Measurements from ENCODE around the gene FSD2.

The FSD2 gene, protein sequence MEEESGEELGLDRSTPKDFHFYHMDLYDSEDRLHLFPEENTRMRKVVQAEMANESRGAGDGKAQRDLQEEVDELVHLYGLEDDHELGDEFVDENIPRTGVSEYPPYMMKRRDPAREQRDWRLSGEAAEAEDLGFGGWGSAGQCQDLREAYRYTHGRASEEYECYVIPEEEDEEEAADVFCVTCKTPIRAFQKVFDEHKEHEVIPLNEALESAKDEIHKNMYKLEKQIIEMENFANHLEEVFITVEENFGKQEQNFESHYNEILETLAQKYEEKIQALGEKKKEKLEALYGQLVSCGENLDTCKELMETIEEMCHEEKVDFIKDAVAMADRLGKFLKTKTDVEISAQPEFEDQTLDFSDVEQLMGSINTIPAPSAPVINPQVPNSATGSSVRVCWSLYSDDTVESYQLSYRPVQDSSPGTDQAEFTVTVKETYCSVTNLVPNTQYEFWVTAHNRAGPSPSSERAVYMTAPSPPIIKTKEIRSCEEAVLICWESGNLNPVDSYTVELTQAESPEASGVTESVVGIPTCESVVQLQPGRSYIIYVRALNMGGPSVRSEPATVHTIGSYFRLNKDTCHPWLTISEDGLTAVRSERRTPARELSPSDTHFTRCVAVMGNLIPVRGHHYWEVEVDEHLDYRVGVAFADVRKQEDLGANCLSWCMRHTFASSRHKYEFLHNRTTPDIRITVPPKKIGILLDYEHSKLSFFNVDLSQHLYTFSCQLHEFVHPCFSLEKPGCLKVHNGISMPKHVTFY

DNA sequence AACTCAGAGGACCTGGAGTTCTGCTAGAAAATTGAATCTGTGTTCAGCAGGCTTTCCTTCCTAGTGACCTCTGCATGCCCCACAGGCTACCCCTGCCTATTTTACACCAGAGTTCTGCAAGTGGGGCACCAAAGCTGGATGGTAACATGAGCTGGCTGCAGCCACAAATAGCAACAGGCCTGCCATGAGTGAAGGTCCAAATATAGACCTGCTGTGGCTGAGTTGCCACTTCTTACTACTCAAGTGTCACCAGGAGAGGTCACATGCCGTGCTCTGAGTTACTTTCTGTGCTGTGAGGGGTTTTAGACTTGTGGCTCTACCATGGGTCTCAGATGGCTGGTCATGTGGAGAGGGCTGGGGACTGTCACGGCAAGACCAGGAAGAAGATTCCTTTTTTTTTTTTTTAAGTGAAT lies at the start of gene FSD2:
FSD2 (minus strand) TSS at position 76 of the 413 bp plus-strand sequence. CDS start 18,679 bp downstream, outside the sequence.
- no peak for DNase-seq

DNA sequence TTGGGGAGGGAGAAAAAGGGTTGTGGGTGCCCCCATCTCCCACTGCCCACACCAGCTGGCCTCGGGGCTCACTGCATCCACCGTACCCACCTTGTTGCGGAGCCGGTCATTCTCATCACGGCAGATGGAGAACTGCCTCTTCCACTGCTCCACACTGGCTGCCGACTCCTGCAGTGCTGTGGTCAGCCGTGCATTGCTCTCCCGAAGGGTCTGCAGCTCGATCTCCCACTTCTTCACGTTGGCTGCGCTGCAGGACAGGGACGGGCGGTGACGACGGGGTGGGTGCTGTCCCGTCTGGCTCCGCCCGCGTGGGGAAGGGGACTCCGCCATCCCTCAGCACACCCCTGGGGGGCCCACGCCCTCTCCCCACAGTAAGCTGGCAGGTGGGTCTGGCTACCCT lies 48.7 kb upstream of the FSD2 start:
- DNase-seq: no peak

DNA sequence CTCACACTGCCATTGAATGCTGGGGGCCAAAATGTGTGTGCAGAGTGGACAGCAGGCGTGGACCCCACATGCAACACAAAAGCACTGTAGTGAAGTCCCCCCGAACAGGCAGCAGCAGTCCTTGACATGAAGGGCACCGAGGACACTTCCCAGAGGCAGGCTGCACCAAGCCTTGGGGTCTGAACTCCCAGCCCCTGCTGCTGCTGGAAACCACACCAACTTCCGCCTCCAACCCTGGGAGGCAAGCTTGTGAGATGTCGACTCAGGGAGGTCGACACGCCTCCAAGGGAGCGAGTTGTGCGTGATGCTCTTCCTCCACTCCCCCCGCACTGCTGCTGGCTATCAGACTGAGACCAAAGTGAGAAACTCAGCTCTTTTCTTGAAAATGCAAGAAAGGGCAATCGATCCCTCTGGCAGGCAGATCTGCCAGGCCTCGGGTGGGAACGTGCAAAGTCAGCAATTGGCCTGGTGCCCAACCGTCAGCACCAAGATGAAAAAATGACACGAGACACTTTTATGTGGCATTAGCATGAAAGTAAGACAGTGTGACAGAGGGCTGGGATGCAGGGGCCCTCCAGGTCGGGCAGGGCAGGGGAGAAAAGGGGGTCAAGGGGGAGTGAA lies 47.2 kb upstream of the FSD2 start:
- no peak for DNase-seq

DNA sequence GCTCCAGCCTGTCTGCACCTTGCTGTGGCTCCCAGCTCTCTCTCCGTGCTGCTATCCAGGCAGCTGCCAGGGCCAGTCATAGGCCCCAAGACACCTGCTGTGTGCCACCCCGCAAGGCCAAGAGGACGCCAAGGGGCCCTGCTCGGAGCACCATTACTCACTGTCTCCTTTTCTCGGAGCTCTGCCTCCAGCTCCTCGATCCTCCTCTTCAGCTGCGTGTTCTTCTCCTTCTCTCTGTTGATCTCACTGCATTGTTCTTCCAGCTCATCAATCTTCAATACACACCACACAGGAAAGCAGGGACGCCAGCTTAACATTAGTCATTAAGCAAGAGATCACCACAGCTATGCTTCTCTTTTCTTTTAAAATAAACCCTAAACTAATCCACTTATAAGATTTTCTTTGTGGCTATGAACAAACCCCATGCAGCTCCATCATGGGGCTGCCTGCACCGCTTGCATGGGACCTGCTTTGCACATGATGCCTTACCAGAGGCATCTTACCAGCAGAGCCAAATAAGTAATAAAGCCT lies 46.2 kb upstream of the FSD2 start:
- DNase-seq: no peak

DNA sequence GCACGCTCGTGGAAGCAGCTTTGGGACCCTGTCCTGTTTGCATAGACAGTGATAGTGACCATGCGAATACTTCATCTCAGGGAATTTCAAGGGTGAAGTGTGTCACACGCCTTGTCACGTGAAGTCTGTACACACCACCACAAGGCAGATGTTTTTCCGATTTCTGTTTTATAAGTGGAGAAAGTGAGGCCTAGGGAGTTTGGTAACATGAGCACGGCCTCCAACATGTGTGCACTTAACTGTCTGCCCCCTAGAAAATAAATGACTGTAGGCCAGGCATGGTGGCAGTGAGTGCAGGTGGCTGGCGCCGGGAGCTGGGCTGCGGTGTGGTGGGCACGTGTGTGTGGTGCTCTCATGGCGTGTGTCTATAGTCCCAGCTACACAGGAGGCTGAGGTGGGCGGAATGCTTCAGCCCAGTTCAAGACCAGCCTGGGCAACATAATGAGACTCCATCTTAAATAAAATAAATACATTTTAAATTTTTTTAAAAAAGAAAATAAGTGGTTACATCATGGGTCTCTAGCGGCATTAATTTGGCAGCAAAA lies 45.5 kb upstream of the FSD2 start:
- DNase-seq: no peak

DNA sequence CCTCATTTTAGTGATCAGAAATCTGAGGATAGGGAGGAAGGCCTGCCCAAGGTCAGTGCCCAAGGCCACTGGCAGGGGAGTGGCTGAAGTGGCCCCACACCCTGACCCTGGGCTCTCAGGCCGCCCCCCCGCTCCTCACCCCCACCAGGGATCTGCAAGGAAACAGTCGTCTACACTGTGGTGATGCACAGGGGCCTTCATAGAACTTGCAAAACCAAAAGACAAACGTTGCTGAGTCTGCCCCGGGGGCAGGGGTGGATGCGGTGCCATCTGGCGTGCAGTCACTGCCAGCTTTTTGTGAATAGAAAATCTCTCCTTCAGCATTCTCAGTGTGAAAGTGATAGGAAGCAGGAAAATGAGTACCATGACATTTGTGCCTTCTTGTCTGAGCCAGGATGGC lies 44.9 kb upstream of the FSD2 start:
- DNase-seq: no peak

DNA sequence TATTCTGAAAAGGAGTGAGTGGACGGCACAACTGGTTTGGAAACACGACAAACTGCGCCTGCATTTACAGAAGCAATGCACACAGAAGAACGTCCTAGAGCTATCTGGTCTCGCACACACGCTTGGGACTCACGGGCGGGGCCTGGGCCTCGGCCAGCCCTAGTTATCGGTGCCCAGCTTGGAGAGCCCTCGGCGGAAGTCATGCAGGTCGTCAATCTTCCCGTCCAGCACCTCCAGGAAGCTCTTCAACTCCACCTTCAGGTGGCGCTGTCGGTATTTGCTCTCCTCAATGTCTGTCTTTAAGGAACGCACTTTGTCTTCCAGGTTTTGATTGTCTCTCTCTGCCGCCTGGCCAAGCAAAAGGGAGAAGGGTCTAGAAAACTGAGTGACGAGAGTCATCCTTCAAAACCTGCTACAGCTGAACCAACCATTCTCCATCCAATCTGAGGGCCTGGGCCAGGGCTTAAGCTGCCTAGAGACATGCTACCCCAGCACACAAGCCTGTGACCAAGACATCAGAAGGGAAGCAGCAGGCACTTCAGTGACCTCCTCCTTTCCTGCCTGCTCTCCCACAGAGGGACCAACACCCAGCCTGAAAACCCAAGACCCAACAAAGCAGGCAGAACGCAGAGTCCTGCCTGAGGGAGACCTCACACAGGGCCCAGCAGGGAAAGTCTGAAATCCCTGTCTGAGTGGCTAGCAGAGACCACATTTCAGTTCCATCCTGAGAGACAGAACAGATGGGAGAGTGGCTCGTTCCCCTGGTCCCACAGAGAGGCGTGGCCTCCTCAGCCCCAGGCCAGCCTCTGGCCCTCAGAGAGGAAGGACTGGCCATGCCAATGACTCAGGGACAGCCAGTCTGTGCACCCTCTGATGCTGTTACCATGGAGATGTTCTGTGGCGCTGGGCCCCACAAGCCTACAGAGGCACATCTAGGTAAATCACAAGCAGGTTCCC lies 44.0 kb upstream of the FSD2 start:
- peak; percentile 48 for DNase-seq

DNA sequence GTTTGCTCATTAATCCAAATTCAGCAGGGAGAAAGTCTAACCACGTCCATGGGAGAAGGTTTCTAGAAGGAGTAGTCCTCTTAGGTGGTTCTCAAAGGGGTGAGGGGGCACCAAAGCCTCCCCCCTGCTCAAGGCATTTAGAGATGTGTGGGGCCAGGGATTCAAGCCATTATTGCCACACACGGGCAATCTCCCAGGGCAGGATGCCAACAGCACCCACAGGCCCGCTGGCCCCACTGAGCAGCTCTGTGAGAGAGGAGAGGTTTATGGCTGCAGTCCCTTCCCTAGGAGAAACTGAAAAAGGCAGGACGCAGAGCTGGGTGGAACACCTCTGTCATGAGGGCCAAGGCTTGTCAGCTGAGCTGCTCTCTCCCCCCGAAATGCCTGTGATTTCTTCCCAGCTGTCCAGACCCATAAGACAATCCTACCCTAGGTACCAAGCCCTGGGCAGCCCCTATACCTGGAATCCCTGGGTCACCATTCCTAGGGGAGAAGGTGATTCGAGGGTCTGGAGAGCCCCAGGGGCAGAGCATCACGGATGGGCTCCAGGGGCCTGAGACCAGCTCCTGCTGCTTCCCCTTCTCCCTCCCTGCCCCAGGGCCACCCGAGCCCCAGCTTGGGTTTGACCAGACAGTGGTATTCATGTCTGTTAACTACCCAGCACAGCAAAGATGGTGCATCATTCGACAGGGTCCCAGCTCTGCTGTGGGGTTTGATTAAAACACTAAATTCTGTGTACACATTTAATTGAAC lies 42.5 kb upstream of the FSD2 start:
- DNase-seq: no peak

DNA sequence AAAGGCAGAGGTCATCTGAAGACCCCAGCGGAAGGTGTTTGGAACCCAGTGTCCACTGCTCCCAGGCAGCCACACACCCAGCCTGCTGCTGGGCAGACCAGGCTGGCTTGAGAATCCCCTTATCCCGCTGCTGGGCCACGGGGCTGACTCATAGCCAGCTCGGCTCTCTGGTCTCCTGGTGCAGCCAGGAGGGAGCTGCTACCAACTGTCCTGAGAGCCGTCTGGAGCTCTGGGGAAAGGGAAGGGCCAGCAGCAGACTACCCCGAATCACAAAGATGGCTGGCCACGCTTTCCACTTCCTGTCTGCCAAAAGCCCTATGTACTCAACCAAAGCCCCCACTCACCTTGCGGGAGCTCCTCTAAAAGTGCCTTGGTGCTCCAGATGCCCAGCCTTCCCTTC lies 41.8 kb upstream of the FSD2 start:
- DNase-seq: no peak

DNA sequence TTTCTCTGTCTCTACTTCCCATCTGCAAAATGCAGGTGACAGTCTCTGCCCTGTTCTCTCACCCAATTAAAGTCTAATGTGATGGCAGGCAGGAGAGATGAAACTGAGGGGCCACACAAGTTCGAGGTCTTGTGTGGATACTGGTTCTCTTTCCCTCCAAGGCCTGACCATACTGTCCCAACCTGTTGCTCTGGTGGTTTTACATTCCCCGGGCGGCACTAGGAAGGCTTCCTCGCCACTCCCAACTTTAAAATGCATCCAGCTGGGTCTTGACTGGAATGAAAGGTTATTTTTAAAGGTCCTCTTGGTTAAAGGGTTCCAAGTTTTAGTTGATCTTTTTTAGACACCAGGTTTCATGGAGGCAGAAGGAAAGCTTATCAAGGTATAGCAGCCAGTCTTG lies 40.8 kb upstream of the FSD2 start:
- no peak for DNase-seq

DNA sequence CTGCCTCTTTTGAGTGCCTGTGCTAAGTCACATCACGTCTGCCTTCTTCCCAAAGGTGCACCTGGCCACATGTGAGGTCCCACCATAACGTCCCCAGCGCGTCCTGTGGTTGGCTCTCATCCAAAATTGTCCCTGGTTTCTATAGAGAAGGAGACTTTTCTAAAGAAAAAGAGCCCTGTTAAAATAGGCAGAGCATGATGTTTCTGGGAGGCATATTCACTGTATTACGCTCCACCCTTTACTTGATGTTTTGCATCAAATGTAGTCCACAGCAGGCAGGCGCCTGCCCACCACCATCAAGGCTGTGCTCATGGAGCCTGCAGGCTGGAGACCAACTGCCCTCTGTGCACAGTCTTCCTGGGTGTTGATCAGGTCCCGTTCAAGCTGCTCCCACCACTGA lies 39.8 kb upstream of the FSD2 start:
- DNase-seq: no peak

DNA sequence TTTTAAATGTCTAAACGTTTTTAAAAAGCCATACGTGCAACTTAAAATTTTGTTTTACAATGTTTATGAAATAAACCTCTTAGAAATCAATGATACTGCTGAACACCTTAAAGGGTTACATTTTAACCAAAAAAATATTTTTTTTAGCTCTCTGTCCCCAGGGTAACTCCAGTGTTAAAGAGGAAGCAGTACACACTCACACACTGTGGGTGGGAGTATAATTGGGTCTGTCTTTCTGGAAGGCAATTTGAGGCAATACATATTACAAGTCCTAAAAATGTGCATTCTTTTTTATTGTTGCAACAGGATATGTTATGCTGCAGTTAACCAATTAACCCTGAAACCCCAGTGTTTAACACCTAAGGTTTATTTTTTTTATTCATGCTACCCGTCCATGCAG lies 37.7 kb upstream of the FSD2 start:
- no peak for DNase-seq

DNA sequence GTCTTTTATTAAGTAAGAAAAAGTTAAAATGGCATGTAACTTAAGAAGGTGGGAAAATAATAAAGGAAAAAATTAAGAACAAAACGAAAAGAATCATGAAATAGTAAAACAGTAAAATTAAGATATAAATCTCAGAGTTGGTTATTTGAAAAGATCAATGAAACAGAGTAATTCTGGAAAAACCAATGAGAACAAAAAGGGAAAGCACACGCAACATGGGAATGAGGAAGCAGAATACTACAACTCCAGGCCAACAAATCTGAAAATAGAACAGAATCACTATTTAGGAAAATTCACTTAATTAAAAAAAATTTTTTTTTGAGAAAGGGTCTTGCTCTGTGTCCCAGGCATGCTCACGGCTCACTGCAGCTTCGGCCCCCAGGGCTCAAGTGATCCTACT lies 34.3 kb upstream of the FSD2 start:
- no peak for DNase-seq

DNA sequence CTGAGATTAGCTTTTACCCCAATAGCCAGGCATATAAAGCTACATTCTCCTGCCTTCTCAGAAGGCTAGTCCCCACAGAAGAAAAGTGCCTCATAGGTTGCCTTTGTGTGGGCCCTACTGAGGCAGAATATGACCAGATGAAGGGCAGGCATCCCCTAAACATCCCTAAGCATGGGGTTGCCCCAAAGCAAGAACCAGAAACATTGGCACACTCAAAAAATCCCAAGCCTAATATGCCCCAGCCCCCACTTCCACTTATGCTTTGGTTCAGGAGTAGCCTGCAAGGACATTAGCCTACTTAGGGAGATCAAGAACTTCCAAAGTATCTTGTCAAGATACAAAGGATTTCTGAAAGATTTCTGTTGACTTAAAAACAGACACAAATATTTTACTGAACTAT lies 33.3 kb upstream of the FSD2 start:
- DNase-seq: no peak

DNA sequence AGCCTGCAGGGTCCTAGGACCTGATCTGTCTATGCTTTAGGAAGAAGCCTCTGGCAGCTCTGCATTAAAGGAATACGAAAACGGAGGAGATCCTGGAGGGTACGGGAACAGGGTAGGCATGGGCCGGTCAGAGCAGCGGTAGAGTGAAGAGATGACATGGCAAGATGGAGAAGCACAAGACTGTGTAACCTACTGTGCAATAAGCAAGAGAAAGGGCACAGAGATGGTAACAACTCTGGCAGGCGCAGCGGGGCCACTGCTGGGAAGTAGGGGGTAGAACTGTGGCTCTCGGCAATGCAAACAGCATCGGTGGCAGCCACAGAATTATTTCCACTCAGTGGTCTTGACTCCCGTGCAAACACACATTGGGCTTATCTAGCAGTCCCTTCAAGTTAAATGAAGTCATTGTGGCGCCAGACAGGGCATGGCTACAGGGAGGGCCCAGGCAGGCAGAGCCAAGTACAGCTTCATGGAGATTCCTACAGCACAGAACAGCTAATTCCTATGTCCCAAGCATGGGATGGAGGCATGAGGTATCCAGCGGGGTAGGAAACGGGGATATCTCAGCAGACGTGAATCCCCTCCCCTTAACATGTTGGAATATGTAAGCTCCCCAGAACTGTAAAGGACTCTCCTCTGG lies 32.3 kb upstream of the FSD2 start:
- no peak for DNase-seq

DNA sequence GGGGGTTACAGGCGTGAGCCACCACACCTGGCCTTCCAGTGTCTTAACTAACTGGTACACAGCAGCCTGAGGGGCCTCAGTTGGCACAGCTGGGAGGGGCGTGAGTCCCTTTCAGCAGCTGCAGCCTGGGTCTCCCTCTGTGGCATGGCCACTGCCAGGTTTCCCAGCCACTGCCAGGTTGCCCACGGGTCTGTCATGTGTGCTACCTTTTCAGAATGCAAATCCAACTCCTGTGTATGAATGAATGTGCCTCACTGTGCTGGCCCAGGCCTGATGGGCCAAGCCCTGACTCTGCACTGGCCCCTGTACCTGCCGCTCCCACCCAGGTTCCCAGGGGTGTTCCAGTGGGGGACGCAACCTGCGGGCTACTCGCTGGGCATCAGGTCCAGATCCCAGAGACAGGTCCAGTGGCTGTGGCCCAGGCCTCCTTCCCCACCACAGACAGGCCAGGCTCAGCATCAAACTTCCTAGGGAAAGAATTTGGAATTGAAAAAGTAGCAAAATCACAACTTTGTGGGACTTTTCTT lies 29.6 kb upstream of the FSD2 start:
- no peak for DNase-seq

DNA sequence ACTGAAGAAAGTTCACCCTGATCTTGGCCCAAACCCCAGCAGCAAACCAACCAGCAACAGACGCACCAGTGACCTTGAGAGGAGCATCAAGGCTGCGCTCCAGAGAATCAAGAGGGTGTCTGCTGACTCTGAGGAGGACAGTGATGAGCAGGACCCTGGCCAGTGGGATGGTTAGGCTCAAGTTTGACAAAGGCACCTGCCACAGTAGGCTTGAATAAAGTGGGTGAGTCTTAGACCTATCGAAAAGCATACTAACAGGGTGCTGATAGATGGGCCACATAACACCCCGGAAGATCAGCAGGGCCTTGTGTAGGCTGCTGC lies 27.5 kb upstream of the FSD2 start:
- no peak for DNase-seq

DNA sequence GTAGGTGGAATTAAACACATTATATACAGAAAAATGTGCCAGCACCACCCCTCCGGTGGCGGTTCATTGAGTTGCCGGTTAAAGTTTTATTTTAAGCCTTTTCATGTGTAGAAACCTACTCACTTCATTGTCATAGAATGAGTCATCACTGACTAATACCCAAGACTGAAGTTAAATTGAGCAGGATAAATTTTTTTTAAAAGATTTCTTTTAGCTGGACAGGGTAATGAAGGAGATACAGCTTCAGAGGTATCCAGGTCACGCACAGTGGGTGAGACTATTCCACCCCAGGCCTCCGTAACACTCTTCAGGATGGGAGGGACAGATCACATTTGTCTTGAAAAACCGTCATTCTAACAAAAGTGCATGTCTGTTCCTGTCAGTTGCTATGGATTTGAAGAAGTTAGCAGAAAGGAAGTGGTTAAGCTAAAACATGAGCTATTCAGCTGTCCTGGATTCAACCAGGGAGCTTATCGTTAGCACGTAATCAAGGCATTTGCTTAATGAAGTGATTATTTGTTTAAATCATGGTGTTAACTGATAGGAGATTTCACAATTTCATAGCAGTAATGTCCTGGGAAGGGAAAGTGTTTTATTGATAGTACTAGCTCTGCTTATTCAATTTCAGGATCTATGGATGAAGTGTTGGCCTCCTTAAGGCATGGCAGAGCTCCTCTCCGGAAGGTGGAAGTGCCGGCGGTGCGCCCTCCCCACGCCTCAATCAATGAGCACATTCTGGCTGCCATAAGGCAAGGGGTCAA lies 26.9 kb upstream of the FSD2 start:
- DNase-seq: no peak

DNA sequence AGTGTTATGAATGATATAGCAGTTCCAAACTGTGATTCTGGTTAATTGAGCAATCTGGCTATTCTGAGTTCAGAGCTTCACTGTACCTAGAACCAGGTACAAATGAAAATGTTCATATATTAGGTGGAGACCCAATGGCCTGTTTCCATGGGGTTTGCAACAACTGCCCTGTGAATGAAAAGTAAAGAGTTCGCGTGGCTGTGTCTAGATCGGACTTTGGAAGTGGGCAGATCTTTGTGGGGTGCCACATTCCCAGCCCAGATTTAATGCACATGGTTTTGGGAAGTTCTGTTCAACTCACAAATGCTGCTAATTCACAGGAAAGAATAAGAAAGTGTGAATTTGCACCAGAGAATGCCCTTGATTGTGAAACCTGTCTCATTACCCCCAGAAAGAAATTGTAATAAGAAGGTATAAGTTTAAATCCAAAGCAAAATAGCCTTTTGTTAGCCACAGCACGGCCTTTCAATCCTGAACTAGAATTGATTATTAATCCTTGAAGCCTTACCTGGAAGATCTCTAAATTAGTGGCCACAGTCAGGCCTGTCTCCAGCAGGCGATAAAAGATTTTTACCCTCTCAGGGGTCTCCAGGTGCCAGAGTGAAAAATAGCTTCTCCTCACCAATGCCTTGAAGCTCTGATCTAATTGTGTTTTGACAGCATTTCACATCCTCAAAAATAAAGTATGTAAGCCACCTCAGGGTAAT lies 26.2 kb upstream of the FSD2 start:
- no peak for DNase-seq
